Astrocyte (in vitro differentiated cells and primary cell): Measurements from ENCODE around the gene LCT.

Experiments used
- CTCF ChIP-seq: IDR thresholded peaks from 2 replicates; pipeline ENCODE4 v1.5.1; 2011; ENCODE audit warnings: low read depth, mild to moderate bottlenecking, inconsistent platforms, low read length, moderate library complexity; ENCODE audit not compliant: insufficient read depth
- EZH2 ChIP-seq: IDR thresholded peaks from 2 replicates; pipeline ENCODE4 v1.6.1; 2012; ENCODE audit warnings: mild to moderate bottlenecking, low read length, inconsistent platforms; ENCODE audit not compliant: insufficient read depth

- no peak for TF ChIP-seq CTCF
- no peak for TF ChIP-seq EZH2
These were observed 25.7 kb upstream of the LCT start for GRCh38 chr2:135862718-135863117.
